GM12878 (cell line): Measurements from ENCODE around the gene FBN2. TPM values are rescaled to one million over a fixed set of nuclear protein-coding genes. Genes with fewer than 3 reads are reported as not detected.

Source experiments
- ATAC-seq: fragments of 200-7000 bp; cut with Tn5 transposase; 3 replicates; pipeline ENCODE4 v1.9.1; 2020; ENCODE audit warnings: mild to moderate bottlenecking, moderate library complexity
- BruUV-seq: library from RNA; stranded (reverse); fragments of 400-500 nt; replicated peaks from 2 replicates; lab custom pipeline; 2021; lab: Mats Ljungman, UMichigan
- CTCF ChIA-PET: fragments of 300-600 bp; sonication (Branson Sonifier 250); formaldehyde crosslinking; extraction: SDS; loops from one replicate; lab custom pipeline; 2021; ENCODE audit warnings: inconsistent platforms; lab: Yijun Ruan, JAX
- POLR2A ChIA-PET: fragments of 350-600 bp; formaldehyde crosslinking; extraction: SDS; loops from one replicate; lab custom pipeline; 2021; ENCODE audit warnings: inconsistent platforms; lab: Charles Lee
- RAD21 ChIA-PET: fragments of 300-600 bp; sonication (Branson Sonifier 250); formaldehyde crosslinking; loops from one replicate; lab custom pipeline; 2023; ENCODE audit warnings: antibody characterized with exemption; ENCODE audit not compliant: unreplicated experiment; lab: Charles Lee
- SMC1A ChIA-PET: fragments of 300-600 bp; sonication (Branson Sonifier 250); formaldehyde crosslinking; loops from one replicate; lab custom pipeline; 2023; ENCODE audit not compliant: unreplicated experiment, uncharacterized antibody; lab: Charles Lee
- DNase-seq: peaks from one replicate; pipeline ENCODE4 v3.0.0-alpha.2; 2011; ENCODE audit warnings: low read depth, low spot score
- FAIRE-seq: peaks from 3 replicates; lab custom pipeline; 2011; peaks lifted over from hg19 to GRCh38; lab: Jason Lieb, UNC
- H2AFZ ChIP-seq: 2 replicates; pipeline ENCODE4 v1.6.0; 2011; ENCODE audit warnings: low read depth, low read length, control low read depth; ENCODE audit not compliant: control insufficient read depth
- H3K27ac ChIP-seq: 2 replicates; pipeline ENCODE4 v1.5.1; 2011; ENCODE audit warnings: control low read depth; ENCODE audit not compliant: control insufficient read depth, insufficient read depth
- H3K27me3 ChIP-seq, 2 experiments: replicated peaks in 1 of 2; 2 replicates each; pipeline versions ENCODE4 v1.6.0 to v1.6.1; 2011; ENCODE audit warnings: low read length in 1 of 2; ENCODE audit not compliant: control insufficient read depth in 2 of 2, insufficient read depth in 2 of 2
- H3K36me3 ChIP-seq, 2 experiments: 2 replicates each; pipeline ENCODE4 v1.5.1; 2011; ENCODE audit warnings: low read length in 1 of 2; ENCODE audit not compliant: control insufficient read depth in 2 of 2, insufficient read depth in 2 of 2
- H3K4me1 ChIP-seq: 2 replicates; pipeline ENCODE4 v1.6.1; 2011; ENCODE audit warnings: mild to moderate bottlenecking, low read length, moderate library complexity, mixed read lengths; ENCODE audit not compliant: control insufficient read depth, insufficient read depth
- H3K4me2 ChIP-seq: 2 replicates; pipeline ENCODE4 v1.6.0; 2011; ENCODE audit warnings: control low read depth; ENCODE audit not compliant: control insufficient read depth, insufficient read depth
- H3K4me3 ChIP-seq: fragments of 200-600 bp; sonication (generic); 2 replicates; pipeline ENCODE4 v1.5.1; 2016
- H3K79me2 ChIP-seq: 2 replicates; pipeline ENCODE4 v1.6.0; 2011; ENCODE audit warnings: low read length; ENCODE audit not compliant: control insufficient read depth, insufficient read depth
- H3K9ac ChIP-seq: 2 replicates; pipeline ENCODE4 v1.8.0; 2011; ENCODE audit warnings: low read length, control low read depth, mixed read lengths; ENCODE audit not compliant: control insufficient read depth, insufficient read depth
- H3K9me3 ChIP-seq: replicated peaks from 3 replicates; pipeline ENCODE4 v1.5.1; 2011; ENCODE audit warnings: mild to moderate bottlenecking, low read length; ENCODE audit not compliant: control insufficient read depth, insufficient read depth
- H4K20me1 ChIP-seq: 2 replicates; pipeline ENCODE4 v1.6.0; 2011; ENCODE audit not compliant: control insufficient read depth, insufficient read depth
- ETV6 ChIP-seq, 2 experiments: fragments of 450-650 bp in 1 of 2; IDR thresholded peaks in 1 of 2; conservative IDR thresholded peaks in 1 of 2; 2 replicates each; pipeline ENCODE4 v1.6.1; 2014; ENCODE audit warnings: antibody characterized with exemption in 1 of 2, borderline replicate concordance in 1 of 2, low read depth in 1 of 2, mild to moderate bottlenecking in 1 of 2, moderate library complexity in 1 of 2
- GATAD2B ChIP-seq: fragments of 450-650 bp; conservative IDR thresholded peaks from 2 replicates; pipeline ENCODE4 v1.6.1; 2017; ENCODE audit warnings: low read depth, mild to moderate bottlenecking, moderate library complexity
- NRF1 ChIP-seq: conservative IDR thresholded peaks from 2 replicates; pipeline ENCODE4 v1.6.1; 2011; ENCODE audit warnings: mild to moderate bottlenecking, low read depth, low read length, improper control_type of control experiment
- PAX5 ChIP-seq: IDR thresholded peaks from 2 replicates; pipeline ENCODE4 v1.6.1; 2011; ENCODE audit warnings: low read depth, low read length, borderline replicate concordance
- PAX8 ChIP-seq: fragments of 450-650 bp; IDR thresholded peaks from 2 replicates; pipeline ENCODE4 v1.6.1; 2017; ENCODE audit warnings: mild to moderate bottlenecking, moderate library complexity
- PKNOX1 ChIP-seq: fragments of 450-650 bp; IDR thresholded peaks from 2 replicates; pipeline ENCODE4 v1.6.1; 2016; ENCODE audit warnings: mild to moderate bottlenecking
- POLR2AphosphoS2 ChIP-seq: IDR thresholded peaks from 2 replicates; pipeline ENCODE4 v1.6.1; 2011; ENCODE audit warnings: low read depth, mild to moderate bottlenecking, low read length, improper control_type of control experiment, moderate library complexity
- WGBS: methylation state at CpG from one replicate; pipeline ENCODE4 v1.1.6; 2016; ENCODE audit warnings: low lambda C conversion rate; ENCODE audit not compliant: insufficient replicate concordance, insufficient coverage; ENCODE audit errors: missing lambda C conversion rate; 5-methylcytosine and 5-hydroxymethylcytosine counted together
- in situ Hi-C: fragments of 300-500 bp; cut with MboI; formaldehyde crosslinking; loops from 9 replicates; pipeline ENCODE4 v1.14.3; 2018; ENCODE audit warnings: mixed read lengths
- intact Hi-C: fragments of 100-400 bp; cut with micrococcal nuclease; formaldehyde crosslinking; loops from one replicate; pipeline ENCODE4 v1.14.2; 2022; ENCODE audit not compliant: unreplicated experiment
- polyA plus RNA-seq, 11 experiments: library from polyadenylated mRNA; depleted of rRNA in 4 of 11; unstranded in 6 of 11; stranded (reverse) in 5 of 11; fragments of >200 nt; fragmentation: Nextera tagmentation in 4 of 11; fragmentation: Illumina TruSeq in 1 of 11; extraction: Ambion mirVana in 4 of 11; extraction: Trizol in 1 of 11; gene quantifications; 1 replicate in 1 of 11; 2 replicates in 10 of 11; pipeline versions ENCODE4 v1.2.1 to v1.2.3, GENCODE V29; 2011 to 2016; ENCODE audit warnings: inconsistent platforms in 2 of 11, missing spikeins in 2 of 11, low read depth in 1 of 11
- total RNA-seq, 4 experiments: library from RNA; depleted of rRNA in 3 of 4; stranded (reverse); fragments of >200 nt in 3 of 4; fragmentation: Illumina TruSeq in 1 of 4; extraction: Trizol in 1 of 4; gene quantifications; 2 replicates each; pipeline versions ENCODE4 v1.2.1 to v1.2.3, GENCODE V29; 2013 to 2021

The FBN2 gene
- total and polyA plus RNA-seq, 10 of the 15 experiments (the other 5 are each of a cell fraction or from before 2014, with no cell fraction given): 0.01 to 0.98 (median 0.10) TPM; not detected in 3

GRCh38 chr5:128264564-128265360 is 273.3 kb downstream of the FBN2 start:
- H3K79me2 ChIP-seq: no peaks in the 10 kb centered on the region
- no peaks in the 10 kb centered on the region for H3K27me3 ChIP-seq
- ChIA-PET RAD21 (no interaction called here), SMC1A (no interaction called here), CTCF (no interaction called here), POLR2A (no interaction called here)
- no peak overlapping the region for H3K27ac ChIP-seq
- no peak for DNase-seq
- in situ Hi-C loops (no loop called here), intact Hi-C loops (no loop called here)
- no peaks in the 10 kb centered on the region for H3K4me1 ChIP-seq
- H3K4me3 ChIP-seq: no peak overlapping the region
- WGBS: 0% methylated on average over 3 of the region's 3 CpGs
- H3K4me2 ChIP-seq: no peak overlapping the region
- H4K20me1 ChIP-seq: no peaks in the 10 kb centered on the region
- 0 out of 3 replicates have a peak, but pooled peaks have one; percentile 36 for ATAC-seq
- BruUV-seq: no TSS peak
- FAIRE-seq: no peak
- H3K9me3 ChIP-seq: no peaks in the 10 kb centered on the region
- TF ChIP-seq NRF1: no peak
- TF ChIP-seq POLR2AphosphoS2: no peak
- no peak for TF ChIP-seq ETV6 (conservative IDR thresholded peaks at IDR 0.05 in 1 of 2, IDR thresholded peaks at IDR 0.05 in 1 of 2; ENCODE audit: borderline replicate concordance in 1 of 2, low read depth in 1 of 2)
- no peak for TF ChIP-seq PAX5
- TF ChIP-seq PKNOX1: no peak
- TF ChIP-seq GATAD2B: no peak
- no peak for TF ChIP-seq PAX8
- H3K9ac ChIP-seq: no peak overlapping the region
- no peaks in the 10 kb centered on the region for H3K36me3 ChIP-seq
- no peak overlapping the region for H2AFZ ChIP-seq
